GM19395 (cell line): ENCODE measurements around the gene SLC30A3.
"Not testable (repeated sequence)": the region's sequence is repeated elsewhere in the genome, so short reads cannot be mapped to it uniquely, and the experiment has no call there.

Experiments
- ATAC-seq: cut with Tn5 transposase; IDR thresholded peaks from one replicate; pipeline ENCODE4 v1.9.1; 2021; ENCODE audit warnings: mild to moderate bottlenecking, moderate library complexity; ENCODE audit not compliant: unreplicated experiment

The SLC30A3 gene

GRCh38 chr2:27288610-27289009 is 25.8 kb upstream of the SLC30A3 start:
- no peak for ATAC-seq

- ATAC-seq = no peak
Observed at GRCh38 chr2:27285481-27285880, 22.6 kb upstream of the SLC30A3 start.

GRCh38 chr2:27284996-27285395 is 22.1 kb upstream of the SLC30A3 start:
- ATAC-seq = no peak

- no peak for ATAC-seq
Observed at GRCh38 chr2:27282892-27283291, 20.0 kb upstream of the SLC30A3 start.

- ATAC-seq = no peak
Observed at GRCh38 chr2:27281855-27282559, 19.2 kb upstream of the SLC30A3 start, which contains the start of gene TRIM54. Gene TRIM54, plus strand, starts transcription at chr2:27282429. Its CDS starts 303 bp downstream, at chr2:27282732.

DNA sequence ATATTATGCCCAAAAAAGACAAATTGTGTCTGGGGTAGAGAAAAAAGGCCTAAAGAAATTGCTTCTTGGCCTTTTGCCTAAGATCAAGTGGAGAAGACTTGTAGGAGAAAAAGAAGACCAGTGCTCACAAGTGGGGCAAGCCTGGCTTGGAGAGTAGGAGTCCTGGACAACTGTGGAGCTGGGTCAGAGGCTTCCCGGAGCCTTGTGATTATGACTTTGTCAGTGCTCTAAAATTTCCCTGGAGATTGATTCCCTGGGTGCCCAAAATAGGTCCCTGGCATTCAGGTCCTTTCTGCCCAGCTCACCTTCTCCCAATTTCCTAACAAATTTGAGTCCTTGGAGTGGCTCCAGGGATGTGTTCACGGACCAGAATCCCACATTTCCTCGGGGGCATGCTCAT is 18.6 kb upstream of the SLC30A3 start:
- ATAC-seq = no peak

DNA sequence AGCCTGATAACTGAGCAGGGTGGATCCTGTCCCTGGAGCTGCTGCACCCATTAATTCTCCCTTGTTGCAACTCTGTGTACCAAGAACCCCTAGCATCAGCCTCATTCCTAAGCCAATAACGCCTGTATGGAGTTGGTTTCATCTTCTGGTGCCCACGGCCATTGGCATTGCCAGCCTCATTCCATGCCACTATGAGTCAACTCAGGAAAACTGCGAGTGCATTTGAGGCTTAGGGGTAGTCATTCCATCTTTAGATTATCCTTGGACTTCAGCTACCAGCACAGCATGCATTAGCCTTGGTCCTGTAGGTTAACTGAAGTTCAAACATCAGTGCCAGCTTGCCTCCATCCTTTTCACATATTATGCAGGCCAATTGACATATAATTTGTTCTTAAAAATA is 18.0 kb upstream of the SLC30A3 start:
- ATAC-seq = no peak

GRCh38 chr2:27278010-27278409 is 15.2 kb upstream of the SLC30A3 start:
- no peak for ATAC-seq

DNA sequence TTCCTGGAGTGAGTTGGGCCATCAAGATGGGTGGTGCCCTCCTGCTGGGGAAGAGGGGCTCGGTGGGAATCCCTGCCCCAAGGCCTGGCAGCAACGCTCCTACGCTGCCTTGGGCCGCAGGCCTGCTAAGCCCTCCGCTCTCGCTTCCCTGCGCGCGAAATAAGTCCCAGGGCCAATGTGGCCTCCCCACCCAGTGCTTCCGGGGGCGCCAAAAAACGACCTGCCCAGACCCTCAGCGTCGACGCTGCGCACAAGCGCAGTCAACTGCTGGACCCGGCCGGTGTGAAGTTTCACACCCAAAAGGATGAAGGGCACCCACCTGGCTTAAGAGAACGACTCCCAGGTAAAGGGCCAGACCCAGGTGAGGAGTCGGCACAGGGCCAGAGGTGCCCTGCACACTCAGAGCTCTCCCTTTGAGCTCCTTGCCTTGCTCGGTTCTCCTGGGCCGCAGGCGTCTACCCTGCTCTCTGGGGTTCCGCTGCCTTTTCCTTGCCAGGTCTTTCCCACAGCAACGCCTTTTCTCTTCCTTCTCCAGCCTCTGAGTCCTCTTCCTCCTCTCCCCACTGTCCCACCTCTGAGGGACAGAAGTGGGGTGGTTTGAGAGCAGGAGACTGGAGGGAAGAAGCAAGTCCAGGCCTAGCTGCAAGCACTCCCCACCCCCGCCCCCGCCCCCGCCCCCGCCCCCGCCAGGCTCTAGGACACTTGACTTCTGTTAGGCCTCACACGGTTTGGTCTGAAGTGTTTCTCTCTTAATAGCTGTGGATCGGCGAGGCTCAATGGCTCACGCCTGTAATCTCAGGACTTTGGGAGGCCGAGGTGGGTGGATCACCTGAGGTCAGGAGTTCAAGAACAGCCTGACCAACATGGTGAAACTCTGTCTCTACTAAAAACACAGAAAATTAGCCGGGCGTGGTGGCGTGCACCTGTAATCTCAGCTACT is 12.6 kb upstream of the SLC30A3 start, which contains the start of gene DNAJC5G:
Gene DNAJC5G (plus strand): TSS at position 223 of the 940 bp plus-strand sequence. CDS start 1,296 bp downstream, outside the sequence.
- ATAC-seq = no peak

GRCh38 chr2:27272537-27273522 is 10.0 kb upstream of the SLC30A3 start:
- ATAC-seq = not testable (repeated sequence)

- ATAC-seq = no peak
Observed at GRCh38 chr2:27271631-27272340, 8.9 kb upstream of the SLC30A3 start.

- ATAC-seq = no peak
Observed at GRCh38 chr2:27270670-27271069, 7.8 kb upstream of the SLC30A3 start.

DNA sequence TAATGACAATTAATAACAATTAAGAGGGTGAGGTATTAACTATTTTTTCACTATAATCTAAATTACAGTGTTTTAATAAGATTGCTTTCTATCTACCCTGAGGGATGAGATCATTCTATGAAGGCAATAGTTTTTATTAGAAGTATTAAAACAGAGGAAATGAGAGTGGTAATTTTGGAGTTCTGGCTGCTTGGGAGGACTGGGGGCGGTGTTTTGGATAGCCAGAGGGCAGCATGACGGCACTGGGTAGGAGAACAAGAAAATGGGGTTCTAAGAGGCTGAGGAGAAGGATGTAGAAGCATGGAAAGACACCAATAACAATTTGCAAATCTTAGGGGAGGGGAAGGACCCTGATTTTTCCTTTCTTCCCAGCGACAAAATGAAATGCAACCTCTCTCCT is 7.3 kb upstream of the SLC30A3 start:
- ATAC-seq = no peak

GRCh38 chr2:27268296-27268695 is 5.4 kb upstream of the SLC30A3 start:
- ATAC-seq = not testable (repeated sequence)

GRCh38 chr2:27265536-27265870 is 2.7 kb upstream of the SLC30A3 start:
- no peak for ATAC-seq

- ATAC-seq = no peak
Observed at GRCh38 chr2:27264753-27265535, 2.1 kb upstream of the SLC30A3 start.

GRCh38 chr2:27264253-27264752 is 1.5 kb upstream of the SLC30A3 start:
- no peak for ATAC-seq

DNA sequence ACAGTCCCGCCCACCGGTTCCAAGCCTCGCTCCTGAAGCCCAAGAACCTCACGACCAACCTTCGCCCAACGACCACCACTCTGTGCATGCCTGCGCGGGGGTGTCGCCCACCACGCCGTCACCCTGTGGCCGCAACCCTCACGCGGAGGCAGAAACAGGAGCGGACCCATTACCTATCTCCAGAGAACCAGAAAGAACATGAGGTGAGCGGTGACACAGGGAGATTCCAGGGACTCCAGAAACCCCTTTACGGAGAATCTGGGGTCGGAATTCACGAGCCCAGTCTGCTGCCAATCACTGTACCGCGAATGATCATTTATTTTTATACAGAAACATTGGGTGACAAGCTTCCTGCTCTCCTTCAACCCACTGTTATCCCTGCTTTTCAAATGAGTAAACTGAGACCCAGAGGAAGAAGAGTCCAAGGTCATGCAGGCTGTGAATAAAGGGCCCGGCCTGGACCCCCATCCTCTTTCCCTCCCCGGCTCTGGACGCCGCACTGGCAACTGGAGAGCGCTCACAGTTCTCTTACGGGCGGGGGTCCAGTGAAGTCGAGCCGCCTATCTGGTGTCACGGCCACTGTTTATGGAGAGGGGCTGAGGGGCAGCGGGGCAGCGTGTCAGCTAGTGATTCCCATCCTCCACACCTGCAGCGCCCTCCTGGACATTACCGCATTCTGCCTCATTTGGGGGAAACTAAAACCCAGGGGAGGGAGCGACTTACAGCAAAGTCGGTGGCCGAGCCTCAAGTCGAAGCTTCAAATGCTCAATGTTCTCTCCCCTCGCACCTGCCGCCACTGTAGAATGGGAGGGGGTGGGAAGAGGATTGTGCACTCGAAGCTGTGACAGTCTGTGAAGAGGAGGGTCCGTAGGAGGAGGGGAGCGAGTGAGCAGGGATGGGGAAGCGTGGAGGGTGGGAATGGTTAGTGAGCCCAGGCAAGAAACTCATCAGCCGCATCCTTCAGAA is 723 bp upstream of the SLC30A3 start:
- no peak for ATAC-seq
